Stimulated activated naive CD8-positive, alpha-beta T cell treated with anti-CD3 and anti-CD28 coated beads, Interleukin-15, Interleukin-2, amounts not matched to agents 100 U/mL and 50 U/mL, for 24 hours (primary cell): Measurements from ENCODE around the gene PRPF4.
"Not testable (repeated sequence)": the region's sequence is repeated elsewhere in the genome, so short reads cannot be mapped to it uniquely, and the experiment has no call there.

Experiments used
- ATAC-seq: fragments of 150-1000 bp; cut with Tn5 transposase; one replicate; pipeline ENCODE4 v1.10.0; 2021
- DNase-seq: peaks from one replicate; pipeline ENCODE4 v3.0.0; 2021

The PRPF4 gene

DNA sequence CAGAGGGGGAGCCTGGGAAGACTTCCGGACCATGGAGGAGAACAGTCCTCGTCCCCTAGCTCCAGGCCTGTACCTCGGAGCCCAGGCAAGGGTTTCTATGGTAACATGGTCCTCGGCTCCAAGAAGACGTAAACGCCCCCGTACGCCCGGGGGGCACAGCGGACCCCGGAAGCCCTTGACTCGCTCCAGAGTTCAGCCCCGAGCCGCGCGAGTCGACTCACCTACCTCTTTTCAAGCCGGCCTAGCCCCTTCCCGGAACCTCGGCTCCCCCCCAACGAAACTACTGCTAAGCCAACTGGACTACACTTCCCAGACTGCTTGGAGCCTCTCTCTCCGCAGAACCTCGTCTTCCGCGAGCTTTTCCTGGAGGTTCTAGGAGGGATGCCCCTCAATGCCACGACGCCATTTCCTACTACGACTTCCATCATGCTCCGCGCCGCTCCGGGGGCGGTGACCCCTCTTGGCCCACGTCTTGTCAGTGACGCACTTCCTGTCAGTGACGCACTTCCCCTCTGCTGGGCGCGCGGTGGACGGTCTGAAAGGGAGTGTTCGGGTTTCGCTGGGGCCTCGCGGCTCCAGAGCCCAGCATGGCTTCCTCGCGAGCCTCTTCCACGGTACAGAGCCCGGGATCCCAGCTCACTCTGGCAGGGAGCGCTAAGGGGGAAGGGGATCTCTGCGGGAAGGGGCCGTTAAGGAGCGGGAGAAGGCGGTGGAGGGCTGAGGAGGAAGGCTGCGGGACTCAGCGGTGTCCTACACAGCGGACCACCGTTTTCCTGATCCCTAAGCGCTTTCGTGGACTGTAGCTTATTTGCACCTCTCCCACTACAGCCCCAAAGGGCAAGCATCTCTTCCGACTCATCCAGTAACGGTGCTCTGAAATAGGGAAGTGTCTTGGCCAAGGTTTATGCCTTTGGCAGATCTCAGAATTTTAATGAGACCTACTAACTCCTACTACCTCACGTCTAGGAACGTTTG is at the start of gene PRPF4, which contains the start of gene CDC26:
TSS of gene PRPF4 (plus strand) at position 502 of the 975 bp plus-strand sequence. CDS start at position 588, 86 bp downstream.
TSS of gene CDC26 (minus strand) at position 416 of the 975 bp plus-strand sequence. CDS start 3,065 bp downstream, outside the sequence.
- DNase-seq = peak; percentile 97
- ATAC-seq = peak; percentile 97

DNA sequence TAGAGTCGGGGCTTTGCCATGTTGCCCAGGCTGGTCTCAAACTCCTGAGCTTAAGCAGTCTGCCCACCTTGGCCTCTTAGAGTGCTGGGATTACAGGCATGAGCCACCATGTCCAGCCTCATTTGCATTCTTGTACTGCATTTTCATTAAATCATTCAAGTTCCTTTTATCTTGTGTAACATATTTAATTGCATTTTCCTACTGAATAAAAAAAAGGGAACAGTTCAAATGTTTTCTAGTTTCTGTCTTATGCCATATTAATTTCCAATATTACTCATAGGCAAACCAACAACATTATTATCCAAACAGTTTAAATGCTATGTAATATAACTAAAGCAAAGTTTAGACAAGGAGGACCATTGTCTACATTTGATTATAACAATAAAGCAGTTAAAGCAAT is 48.0 kb upstream of the PRPF4 start:
- DNase-seq (no peak), ATAC-seq (no peak)

DNA sequence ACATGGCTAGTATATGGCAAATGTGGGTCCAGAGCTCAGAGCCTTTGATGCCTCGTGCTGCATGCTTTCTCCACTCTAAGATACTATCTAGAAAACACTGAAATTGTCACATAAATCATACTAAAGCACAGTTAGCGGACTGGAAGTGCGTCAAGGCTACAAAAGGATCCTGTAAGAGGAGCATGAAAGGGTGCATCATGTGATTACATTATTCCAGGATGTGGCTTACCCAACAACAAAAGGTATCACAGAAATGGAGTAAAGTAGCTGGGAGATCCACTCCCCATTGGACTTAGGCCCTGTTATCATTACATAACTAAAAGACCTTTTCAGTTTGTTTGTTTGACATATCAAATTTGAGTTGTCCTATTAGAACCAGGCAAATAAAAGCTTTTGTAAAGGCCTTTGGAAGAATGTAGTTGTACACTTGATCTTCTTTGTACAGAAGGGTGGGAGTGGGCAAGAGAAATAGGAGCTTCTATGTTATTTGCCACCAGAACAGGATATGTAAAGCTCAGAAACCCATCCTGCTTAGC is 47.3 kb upstream of the PRPF4 start:
- DNase-seq = no peak
- ATAC-seq = no peak

DNA sequence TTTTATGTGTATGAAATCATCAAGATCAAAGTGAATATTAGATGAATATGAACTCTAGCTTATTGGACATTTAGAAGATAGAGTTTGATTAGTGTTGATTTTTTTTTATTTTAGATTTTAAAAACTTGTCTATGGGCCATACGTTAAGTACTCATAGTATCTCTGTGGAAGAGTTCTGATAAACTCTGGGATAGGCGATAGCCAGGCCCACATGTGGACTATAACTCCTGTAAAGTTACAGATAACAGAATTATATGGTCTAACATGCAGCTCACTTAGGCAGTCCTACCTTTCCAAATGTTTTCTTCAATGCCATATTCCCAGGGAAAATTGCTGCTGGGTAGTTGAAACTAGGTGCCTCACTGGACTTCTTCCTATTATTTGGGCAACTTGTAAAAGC is 43.8 kb upstream of the PRPF4 start:
- DNase-seq (no peak), ATAC-seq (no peak)

DNA sequence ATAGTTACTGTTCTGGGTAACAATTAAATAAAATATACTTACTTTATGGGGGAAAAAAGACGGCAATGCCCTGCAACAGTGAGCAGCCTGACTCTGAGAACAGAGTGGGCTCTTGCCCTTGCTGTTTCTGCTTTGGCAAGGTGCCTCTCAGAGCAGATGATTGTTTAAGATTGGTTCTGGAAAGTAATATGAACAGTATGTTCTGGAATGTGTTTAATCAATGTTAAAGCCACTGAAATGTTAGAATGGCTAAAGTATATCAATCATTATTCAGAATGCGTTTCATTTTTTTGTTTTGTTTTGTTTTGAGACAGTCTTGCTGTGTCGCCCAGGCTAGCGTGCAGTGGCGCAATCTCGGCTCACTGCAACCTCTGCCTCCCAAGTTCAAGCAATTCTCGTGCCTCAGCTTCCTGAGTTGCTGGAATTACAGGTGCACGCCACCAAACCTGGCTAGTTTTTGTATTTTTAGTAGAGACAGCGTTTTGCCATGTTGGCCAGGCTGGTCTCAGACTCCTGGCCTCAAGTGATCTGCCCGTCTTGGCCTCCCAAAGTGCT is 39.7 kb upstream of the PRPF4 start:
- DNase-seq, ATAC-seq: not testable (repeated sequence)

DNA sequence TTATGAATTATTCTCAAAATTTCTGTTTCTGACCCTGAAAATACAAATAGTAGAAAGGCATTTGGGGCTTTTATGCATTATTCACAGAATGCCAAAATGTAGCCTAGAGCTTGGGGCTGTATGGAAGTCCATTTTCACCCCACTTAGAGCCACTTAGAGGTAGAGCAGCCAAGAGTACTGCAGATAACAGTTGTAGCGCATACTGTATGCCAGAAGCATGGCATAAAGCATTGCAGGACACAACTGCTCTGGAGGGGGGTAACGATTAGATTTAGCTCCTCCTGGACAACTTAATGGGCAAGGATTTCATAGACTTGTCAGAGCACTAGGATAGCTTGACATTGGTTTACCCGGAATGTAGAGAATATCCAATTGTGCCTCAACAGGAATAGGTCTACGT is 38.4 kb upstream of the PRPF4 start:
- ATAC-seq (no peak), DNase-seq (no peak)

DNA sequence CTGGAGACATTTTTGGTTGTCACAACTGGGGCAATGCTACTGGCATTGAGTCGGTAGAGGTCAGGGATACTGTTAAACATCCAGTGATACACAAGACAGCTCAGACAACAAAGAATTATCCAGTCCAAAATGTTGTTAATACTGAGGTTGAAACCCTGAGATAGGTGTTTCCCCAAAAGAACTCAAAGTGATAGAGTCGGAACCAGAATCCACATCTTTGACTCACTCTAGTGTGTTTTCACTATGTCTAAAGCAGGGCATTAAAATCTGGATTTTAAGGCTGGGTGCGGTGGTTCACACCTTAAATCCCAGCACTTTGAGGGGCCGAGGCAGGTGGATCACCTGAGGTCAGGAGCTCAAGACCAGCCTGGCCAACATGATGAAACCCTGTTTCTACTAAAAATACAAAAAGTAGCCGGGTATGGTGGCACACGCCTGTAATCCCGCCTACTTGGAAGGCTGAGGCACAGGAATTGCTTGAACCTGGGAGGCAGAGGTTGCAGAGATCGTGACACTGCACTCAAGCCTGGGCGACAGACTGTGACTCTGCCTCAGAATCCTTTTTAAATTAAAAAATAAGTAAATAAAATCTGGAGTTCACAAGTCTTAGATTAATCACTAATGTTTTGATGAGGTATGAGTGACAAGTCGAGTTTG is 37.1 kb upstream of the PRPF4 start:
- no peak for ATAC-seq
- no peak for DNase-seq

DNA sequence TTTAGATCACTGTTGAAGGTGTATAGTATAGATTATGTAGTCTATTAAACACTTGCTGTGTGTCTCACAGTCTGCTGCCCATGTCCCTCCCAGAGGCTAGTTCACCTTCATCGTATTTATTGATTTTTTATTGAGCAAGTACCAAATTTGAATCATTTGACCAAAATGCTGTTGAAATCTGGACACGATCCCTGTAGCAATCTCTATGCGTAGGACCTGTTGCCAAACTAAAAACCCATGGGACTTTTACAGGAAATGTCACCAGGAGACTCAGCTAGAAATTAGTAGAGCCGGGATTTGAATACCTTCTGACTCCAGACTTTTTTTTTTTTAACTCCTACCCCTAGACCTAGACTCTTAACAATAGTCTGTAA is 36.6 kb upstream of the PRPF4 start:
- no peak for ATAC-seq
- no peak for DNase-seq

DNA sequence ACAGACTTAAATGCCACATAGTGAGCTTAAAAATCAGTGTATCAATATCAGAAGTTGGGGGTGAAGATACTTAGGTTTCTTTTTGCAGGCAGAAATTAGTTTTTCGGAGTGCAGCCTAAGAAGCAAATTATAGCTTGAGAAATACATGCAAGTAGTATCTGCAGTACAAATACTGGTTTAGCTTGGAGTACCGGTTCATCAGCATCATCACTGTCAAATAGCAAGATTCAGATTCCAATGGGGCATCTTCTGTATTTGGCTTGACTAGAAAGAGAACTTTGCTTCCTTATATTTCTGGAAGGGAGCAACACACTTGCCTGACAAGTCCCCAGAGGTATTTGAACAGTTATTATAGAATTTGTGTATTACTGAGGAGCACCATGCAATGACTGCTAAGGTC is 34.3 kb upstream of the PRPF4 start:
- no peak for DNase-seq
- ATAC-seq = no peak

DNA sequence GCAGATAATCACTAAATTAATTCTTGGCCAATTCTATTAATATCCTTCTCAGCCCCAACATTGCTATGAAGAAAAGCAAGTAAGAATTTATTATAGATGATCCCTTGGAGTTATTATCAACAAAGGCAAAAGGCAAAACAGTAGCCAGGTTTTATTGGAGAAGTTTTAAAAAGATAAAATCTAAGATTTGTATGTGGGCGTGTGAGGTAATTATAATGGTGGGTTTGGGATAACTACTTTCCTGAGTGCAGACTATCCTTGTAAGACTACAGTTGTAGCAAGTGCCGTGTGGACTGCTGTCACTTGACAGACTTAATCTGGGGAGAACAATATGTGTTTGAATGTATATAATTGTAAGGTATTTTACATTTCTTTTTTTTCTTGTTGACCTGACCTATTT is 30.9 kb upstream of the PRPF4 start:
- DNase-seq (no peak), ATAC-seq (no peak)

DNA sequence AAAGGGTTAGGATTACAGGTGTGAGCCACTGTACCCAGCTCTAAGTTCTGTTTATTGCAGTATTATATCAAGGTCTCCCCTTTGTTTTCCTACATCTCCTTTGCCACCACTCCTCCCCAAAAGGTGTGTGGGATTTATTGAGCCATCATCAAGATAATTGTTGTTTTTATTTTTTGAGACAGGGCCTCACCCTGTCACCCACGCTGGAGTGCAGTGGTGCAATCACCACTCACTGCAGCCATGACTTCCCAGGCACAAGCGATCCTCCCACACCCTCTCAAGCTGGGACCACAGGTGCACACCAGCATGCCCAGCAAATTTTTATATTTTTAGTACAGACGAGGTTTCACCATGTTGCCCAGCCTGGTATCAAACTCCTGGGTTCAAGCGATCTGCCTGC is 29.6 kb upstream of the PRPF4 start:
- ATAC-seq (no peak), DNase-seq (no peak)

DNA sequence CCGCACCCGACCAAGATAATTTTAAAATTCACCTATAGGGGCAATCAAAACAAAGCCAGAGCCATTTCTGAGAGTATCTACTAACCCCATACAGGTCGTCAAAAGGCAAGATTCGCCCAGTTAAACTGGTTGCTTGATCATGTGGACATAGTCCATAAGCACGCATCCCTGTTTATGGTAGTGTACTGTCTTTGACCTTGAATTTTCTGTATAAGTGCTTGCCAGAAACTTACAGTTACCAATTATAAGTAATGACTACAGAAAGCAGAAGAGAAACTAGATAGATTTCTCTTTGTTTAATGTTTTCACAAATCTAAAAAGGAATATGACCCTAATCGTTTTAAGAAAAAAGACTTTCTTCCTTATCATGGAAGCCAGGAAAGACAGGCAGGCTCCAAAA is 28.5 kb upstream of the PRPF4 start:
- no peak for DNase-seq
- no peak for ATAC-seq

DNA sequence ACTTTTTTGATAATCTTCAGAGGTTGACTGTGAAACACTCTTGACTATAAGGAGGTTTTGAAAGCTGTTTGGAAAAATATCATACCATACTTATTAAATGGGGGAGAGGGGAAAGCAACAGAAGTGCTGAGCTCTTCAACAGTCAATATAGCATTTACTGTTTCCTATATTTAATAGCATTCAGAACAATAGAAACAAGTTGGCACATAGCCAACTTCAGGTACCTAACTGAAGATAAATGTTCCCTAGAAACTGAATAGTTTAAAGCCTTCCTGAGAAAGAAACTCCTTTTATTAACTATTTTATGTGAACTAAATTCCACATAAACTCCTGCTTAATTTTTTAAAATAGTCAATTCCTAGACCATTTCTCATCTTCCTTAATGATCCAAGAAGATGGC is 27.8 kb upstream of the PRPF4 start:
- ATAC-seq = no peak
- DNase-seq = no peak

DNA sequence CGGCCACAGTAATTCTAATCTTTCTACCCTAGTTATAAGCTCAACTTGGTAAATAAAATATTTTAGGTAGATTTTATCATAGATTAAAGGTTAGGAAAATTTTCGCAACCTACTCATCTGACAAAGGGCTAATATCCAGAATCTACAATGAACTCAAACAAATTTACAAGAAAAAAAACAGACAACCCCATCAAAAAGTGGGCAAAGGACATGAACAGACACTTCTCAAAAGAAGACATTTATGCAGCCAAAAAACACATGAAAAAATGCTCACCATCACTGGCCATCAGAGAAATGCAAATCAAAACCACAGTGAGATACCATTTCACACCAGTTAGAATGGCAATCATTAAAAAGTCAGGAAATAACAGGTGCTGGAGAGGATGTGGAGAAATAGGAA is 25.8 kb upstream of the PRPF4 start:
- DNase-seq, ATAC-seq: not testable (repeated sequence)

DNA sequence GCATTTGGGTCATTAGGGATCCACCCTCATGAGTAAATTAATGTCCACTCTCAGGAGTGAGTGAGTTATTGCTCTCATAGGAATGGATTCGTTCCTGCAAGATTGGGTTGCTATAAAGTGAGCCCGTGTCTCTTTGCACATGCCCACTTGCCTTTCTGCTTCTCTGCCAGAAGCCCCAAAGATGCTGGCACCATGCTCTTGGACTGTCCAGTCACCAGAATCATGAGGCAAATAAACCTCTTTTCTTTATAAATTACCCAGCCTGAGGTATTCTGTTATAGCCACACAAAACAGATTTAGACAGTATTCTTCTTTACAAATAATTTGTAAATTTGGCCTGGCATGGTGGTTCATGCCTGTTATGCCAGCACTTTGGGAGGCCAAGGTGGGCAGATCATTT is 24.7 kb upstream of the PRPF4 start:
- ATAC-seq (no peak), DNase-seq (no peak)

DNA sequence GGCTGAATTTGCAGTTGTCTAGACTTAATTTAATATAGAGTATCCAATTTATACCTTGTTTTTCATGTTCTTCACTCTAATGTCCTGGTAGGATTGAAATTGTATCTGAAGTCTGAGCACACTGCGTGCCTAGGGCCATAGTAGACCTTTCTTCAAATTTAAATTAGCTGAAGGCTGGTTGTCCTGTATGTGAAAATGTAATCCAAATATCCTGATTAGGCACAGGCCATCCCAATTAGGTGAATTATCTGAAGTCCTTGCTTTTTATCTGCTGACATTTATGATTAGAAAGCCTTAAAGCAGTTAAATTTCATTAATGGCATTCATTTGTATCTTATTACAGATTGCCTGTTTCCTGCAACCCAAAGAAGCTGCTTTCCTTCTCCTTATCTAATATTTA is 20.5 kb upstream of the PRPF4 start:
- ATAC-seq (no peak), DNase-seq (no peak)

DNA sequence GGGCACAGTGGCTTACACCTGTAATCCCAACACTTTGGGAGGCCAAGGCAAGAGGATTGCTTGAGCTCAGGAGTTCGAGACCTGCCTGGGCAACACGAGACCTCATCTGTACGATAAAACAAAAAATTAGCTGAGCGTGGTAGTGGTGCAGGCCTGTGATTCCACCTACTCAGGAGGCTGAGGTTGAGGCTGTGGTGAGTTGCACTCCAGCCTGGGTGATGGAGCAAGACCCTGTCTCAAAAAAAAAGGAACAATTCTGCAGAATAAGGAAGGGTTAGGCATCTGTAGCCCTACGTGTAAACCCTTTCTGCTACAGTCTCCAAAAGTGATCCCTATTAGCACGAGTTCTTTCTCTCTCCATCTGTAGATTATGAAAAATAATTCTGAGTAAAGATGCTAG is 20.0 kb upstream of the PRPF4 start:
- ATAC-seq (no peak), DNase-seq (no peak)

DNA sequence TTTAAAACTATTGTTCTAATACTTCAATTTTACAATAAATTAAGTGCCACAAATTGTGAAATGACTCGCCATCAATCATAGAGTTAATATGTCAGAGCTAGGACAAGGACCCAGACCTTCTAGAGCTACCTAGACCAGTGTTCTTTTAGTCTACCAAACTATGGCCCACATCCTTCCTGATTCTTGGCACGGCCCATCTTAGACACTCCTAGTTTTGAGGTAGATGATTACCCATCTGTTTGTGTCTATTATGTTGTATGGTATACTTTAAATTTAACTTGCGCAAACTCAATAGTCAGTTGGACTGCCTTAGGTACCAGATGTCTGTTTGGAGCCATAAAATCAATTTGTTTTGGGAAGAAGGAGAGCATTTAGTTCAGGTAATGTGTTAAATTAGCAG is 17.6 kb upstream of the PRPF4 start:
- no peak for DNase-seq
- ATAC-seq = no peak

DNA sequence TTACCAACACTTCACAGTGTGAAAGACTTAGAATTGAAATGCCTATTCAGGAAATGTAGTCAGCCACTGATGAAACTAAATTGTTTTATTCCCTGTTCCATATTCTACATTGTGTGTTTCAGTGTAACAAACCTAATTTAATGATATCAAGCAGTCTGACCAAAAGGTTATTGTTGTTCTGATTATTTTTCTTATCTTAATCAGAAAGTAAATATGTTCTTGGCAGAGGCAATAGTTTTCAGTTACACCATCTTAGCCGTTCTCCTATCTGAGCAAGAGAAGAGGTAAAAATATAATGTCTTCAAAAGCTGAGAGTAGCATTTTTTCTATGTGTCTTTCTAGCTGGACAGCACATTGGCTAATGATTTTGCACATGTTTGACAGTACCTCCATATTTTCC is 17.2 kb upstream of the PRPF4 start:
- no peak for DNase-seq
- no peak for ATAC-seq

DNA sequence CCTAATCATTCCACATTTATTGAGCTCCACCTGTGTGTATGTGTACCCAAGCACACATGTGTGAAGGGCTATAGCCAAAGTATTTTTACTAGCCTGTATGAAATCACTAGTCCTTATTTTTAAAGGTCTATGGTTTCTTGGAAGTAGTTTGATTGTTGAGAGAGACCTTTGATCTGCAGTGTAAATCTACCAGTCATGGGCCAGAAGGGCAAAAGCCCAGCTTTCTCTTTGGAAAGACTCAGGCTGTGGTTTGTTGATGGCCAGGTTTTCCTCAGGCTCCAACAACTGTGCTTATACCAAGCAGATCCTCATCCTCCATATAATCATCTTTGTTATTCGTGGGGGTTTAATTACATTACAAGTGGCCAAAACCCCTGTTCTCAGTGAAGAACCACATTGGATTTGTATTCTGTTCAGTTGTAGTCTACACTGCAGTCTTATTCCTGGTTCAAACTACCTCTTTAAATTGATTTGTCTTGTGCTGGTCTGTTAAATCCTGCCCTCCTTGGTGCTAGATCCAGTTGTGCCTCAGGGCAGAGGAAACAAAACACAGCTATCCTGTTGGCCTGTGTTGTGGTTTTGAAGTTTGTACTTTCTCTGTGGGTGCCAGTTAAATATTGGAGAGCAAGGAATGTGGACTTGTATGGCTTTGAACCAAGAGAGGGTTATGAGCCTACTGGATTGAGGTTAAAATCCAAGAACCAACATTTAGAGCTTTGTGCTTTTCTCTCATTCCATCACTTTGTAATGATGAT is 13.4 kb upstream of the PRPF4 start:
- ATAC-seq = no peak
- no peak for DNase-seq

DNA sequence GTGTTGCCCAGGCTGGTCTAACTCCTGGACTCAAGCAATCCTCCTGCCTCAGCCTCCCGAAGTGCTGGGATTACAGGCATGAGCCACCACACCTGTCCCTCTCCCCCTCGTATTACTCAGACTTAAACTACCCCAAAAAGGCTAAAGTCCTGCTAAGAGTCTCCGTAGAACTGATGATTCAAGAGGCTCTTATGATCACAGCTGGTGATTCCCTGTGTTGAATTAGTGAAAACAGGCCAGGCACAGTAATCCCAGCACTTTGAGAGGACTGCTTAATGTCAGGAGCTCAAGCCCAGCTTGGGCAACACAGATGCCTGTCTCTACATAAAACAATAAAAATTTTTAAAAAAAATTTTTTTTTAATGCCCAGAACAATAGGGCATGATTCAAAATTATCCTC is 9.3 kb upstream of the PRPF4 start:
- DNase-seq (no peak), ATAC-seq (no peak)

DNA sequence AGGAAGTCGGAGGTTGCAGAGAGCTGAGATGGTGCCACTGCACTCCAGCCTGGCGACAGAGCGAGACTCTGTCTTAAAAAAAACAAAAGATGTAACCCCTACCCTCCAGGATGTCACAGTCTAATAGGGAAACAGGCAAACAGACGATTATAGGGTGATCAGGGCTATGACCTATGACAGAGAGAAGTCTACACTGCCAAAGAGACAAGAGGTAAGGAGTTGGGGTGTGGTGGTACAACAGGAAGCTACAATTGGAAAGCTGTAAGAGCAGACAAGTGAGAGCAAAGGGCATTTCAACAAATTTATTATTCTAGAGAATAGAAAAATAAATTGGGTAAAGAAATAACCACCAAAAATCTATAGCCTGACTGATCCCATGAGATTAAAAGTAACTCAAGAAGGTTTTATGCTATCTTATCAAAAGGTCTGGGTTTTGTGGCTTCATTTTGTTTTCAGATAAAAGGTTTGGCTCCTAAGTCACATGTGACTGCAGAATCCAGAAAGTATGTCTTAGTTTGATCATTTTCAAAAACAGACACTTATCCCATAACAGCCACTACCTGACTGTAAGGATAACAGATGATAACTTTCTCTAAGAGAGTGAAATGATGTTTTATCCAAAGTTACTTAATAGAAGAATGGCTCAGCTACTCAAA is 7.4 kb upstream of the PRPF4 start:
- DNase-seq (no peak), ATAC-seq (no peak)
